Activated CD8-positive, alpha-beta T cell treated with anti-CD3 and anti-CD28 coated beads, Interleukin-2, amount 10 ng/mL, durations not matched to agents 7 days and 5 days (primary cell): ENCODE results near the gene PGAP3. TPM values are rescaled to one million over a fixed set of nuclear protein-coding genes. Genes with fewer than 3 reads are reported as not detected.

Experiments used
- ATAC-seq: fragments of 150-1000 bp; cut with Tn5 transposase; one replicate; pipeline ENCODE4 v1.10.0; 2021; ENCODE audit warnings: moderate library complexity
- CTCF ChIA-PET: fragments of 350-600 bp; sonication (Branson Sonifier 250); formaldehyde crosslinking; loops from one replicate; lab custom pipeline; 2021; ENCODE audit warnings: antibody characterized with exemption; lab: Charles Lee
- POLR2A ChIA-PET: fragments of 350-600 bp; sonication (Branson Sonifier 250); formaldehyde crosslinking; loops from one replicate; lab custom pipeline; 2021; ENCODE audit warnings: antibody characterized with exemption; lab: Charles Lee
- DNase-seq: peaks from one replicate; pipeline ENCODE4 v3.0.0-alpha.2; 2020
- H3K27ac Mint-ChIP-seq: one replicate; pipeline ENCODE4 v1.8.0; 2021; ENCODE audit warnings: mild to moderate bottlenecking, mixed read lengths
- H3K27me3 Mint-ChIP-seq: one replicate; pipeline ENCODE4 v1.8.0; 2021; ENCODE audit warnings: low read depth, mixed read lengths
- H3K36me3 Mint-ChIP-seq: one replicate; pipeline ENCODE4 v1.8.0; 2021; ENCODE audit warnings: low read depth, mixed read lengths
- H3K4me1 Mint-ChIP-seq: one replicate; pipeline ENCODE4 v1.8.0; 2021; ENCODE audit warnings: low read depth, mixed read lengths
- H3K4me3 Mint-ChIP-seq: one replicate; pipeline ENCODE4 v1.8.0; 2021; ENCODE audit warnings: mild to moderate bottlenecking, mixed read lengths
- H3K9me3 Mint-ChIP-seq: one replicate; pipeline ENCODE4 v1.8.0; 2022; ENCODE audit warnings: mixed read lengths; ENCODE audit not compliant: insufficient read depth
- microRNA-seq: library from miRNA; unstranded; fragments of <30 nt; microRNA quantifications from one replicate; pipeline ENCODE4 v1.2.0, GENCODE V29; 2022
- total RNA-seq, 2 experiments: library from RNA; stranded (reverse); gene quantifications; one replicate each; pipeline ENCODE4 v1.2.3, GENCODE V29; 2021

PGAP3 gene
- total RNA-seq, 2 experiments from 2014 or later = 12.3 to 14.7 TPM

- ChIA-PET POLR2A (interaction anchor here (1.3 to 1.4 kb wide), 2 partner anchors 80 to 105 kb away, joined by 3 read pairs; no protein-coding TSS in a partner anchor), CTCF (interaction anchor here (1.0 to 8.9 kb wide), 9 partner anchors 8 to 445 kb away, joined by 4 to 195 read pairs (median 18); partner anchors contain the start of genes PNMT and TCAP)
- DNase-seq (no peak), ATAC-seq (no peak)
- no peak overlapping the region for H3K27ac Mint-ChIP-seq
- no peak overlapping the region for H3K4me3 Mint-ChIP-seq
- no peaks in the 10 kb centered on the region for H3K9me3 Mint-ChIP-seq
- peaks cover 27% of the 10 kb centered on the region for H3K4me1 Mint-ChIP-seq
- peaks cover 44% of the 10 kb centered on the region for H3K27me3 Mint-ChIP-seq
- H3K36me3 Mint-ChIP-seq = no peaks in the 10 kb centered on the region
Observed at GRCh38 chr17:39624313-39624712, 63.5 kb downstream of the PGAP3 start.

- H3K4me1 Mint-ChIP-seq = peaks cover 27% of the 10 kb centered on the region
- H3K27me3 Mint-ChIP-seq = peaks cover 40% of the 10 kb centered on the region
- H3K27ac Mint-ChIP-seq = no peak overlapping the region
- POLR2A ChIA-PET = interaction anchor here (1.0 kb wide), 1 partner anchor 44 kb away, joined by 4 read pairs; no protein-coding TSS in a partner anchor
- CTCF ChIA-PET = interaction anchor here (0.6 to 8.9 kb wide), 48 partner anchors 9 to 364 kb away, joined by 3 to 195 read pairs (median 4); partner anchors contain the start of genes CDK12, IKZF3, MIEN1 and PGAP3
- H3K36me3 Mint-ChIP-seq = no peaks in the 10 kb centered on the region
- DNase-seq (peak; percentile 88), ATAC-seq (peak; percentile 76)
- no peak overlapping the region for H3K4me3 Mint-ChIP-seq
- no peaks in the 10 kb centered on the region for H3K9me3 Mint-ChIP-seq
Observed at GRCh38 chr17:39623356-39623950, 64.4 kb downstream of the PGAP3 start.

- Mint-ChIP-seq H3K4me1 (peaks cover 27% of the 10 kb centered on the region), H3K4me3 (peak overlapping the region; percentile 62), H3K27me3 (peaks cover 35% of the 10 kb centered on the region), H3K27ac (peak overlapping the region; percentile 79), H3K36me3 (no peaks in the 10 kb centered on the region), H3K9me3 (no peaks in the 10 kb centered on the region)
- CTCF ChIA-PET = interaction anchor here (0.6 to 8.9 kb wide), 60 partner anchors 10 to 666 kb away, joined by 3 to 195 read pairs (median 8); partner anchors contain the start of genes CDK12, IKZF3, MIEN1 and PGAP3
- ATAC-seq = peak; percentile 20
- peak; percentile 44 for DNase-seq
- POLR2A ChIA-PET = interaction anchor here (1.0 to 1.3 kb wide), 4 partner anchors 12 to 151 kb away, joined by 3 to 5 read pairs (median 3); partner anchors contain the start of gene MIEN1
Observed at GRCh38 chr17:39622380-39623006, 65.4 kb downstream of the PGAP3 start.

GRCh38 chr17:39621523-39622379, 66.1 kb downstream of the PGAP3 start:
- CTCF ChIA-PET = interaction anchor here (0.5 to 8.9 kb wide), 78 partner anchors 9 to 597 kb away, joined by 3 to 195 read pairs (median 6); partner anchors contain the start of genes CDK12, IKZF3, MIEN1 and PGAP3
- POLR2A ChIA-PET = interaction anchor here (0.6 to 1.3 kb wide), 7 partner anchors 13 to 151 kb away, joined by 3 to 5 read pairs (median 3); partner anchors contain the start of gene MIEN1
- peak overlapping the region; percentile 79 for H3K27ac Mint-ChIP-seq
- H3K27me3 Mint-ChIP-seq = peaks cover 39% of the 10 kb centered on the region
- no peaks in the 10 kb centered on the region for H3K9me3 Mint-ChIP-seq
- peak overlapping the region; percentile 62 for H3K4me3 Mint-ChIP-seq
- DNase-seq (peak; percentile 91), ATAC-seq (peak; percentile 73)
- no peaks in the 10 kb centered on the region for H3K36me3 Mint-ChIP-seq
- H3K4me1 Mint-ChIP-seq = peaks cover 27% of the 10 kb centered on the region

Small RNA genes lying within 50 kb of the gene (microRNA-seq; reads per million reads assigned to microRNA genes)
- not detected for gene MIR4728

Other genes with a start within 250 kb of the PGAP3 start
- gene MED1, start 236.8 kb downstream of the PGAP3 start, total RNA-seq = 10 to 100 TPM; 52.8 to 53.2 TPM
- gene CDK12, start 226.6 kb downstream of the PGAP3 start, total RNA-seq = 10 to 100 TPM; 77.5 TPM
- gene NEUROD2, start 80.1 kb downstream of the PGAP3 start, total RNA-seq = not detected
- gene PPP1R1B, start 61.1 kb downstream of the PGAP3 start, total RNA-seq = not detected
- 10 to 100 TPM; 69.0 to 72.1 TPM for gene STARD3, start 50.9 kb downstream of the PGAP3 start, total RNA-seq
- 1 to 10 TPM; 1.3 to 1.8 TPM for gene TCAP, start 22.7 kb downstream of the PGAP3 start, total RNA-seq
- not detected for gene PNMT, start 19.6 kb downstream of the PGAP3 start, total RNA-seq
- 1 to 10 TPM; 2.1 to 3.0 TPM for gene ERBB2, start 12.0 kb upstream of the PGAP3 start, total RNA-seq
- 10 to 100 TPM; 44.0 to 44.6 TPM for gene MIEN1, start 42.5 kb upstream of the PGAP3 start, total RNA-seq
- under 1 TPM in 1 of 2 experiments, not detected in 1; 0.37 TPM for gene GRB7, start 49.9 kb upstream of the PGAP3 start, total RNA-seq
- 10 to 100 TPM; 31.1 to 31.9 TPM for gene IKZF3, start 176.3 kb upstream of the PGAP3 start, total RNA-seq
- not detected for gene ZPBP2, start 180.1 kb upstream of the PGAP3 start, total RNA-seq
- gene GSDMB, start 230.6 kb upstream of the PGAP3 start, total RNA-seq = 10 to 100 TPM; 48.6 to 56.7 TPM
- 100 to 1,000 TPM; 151 to 168 TPM for gene ORMDL3, start 239.5 kb upstream of the PGAP3 start, total RNA-seq
- not detected for gene LRRC3C, start 239.7 kb upstream of the PGAP3 start, total RNA-seq